Liver (tissue), 3 donors: ENCODE results near the gene OSBPL10.

Experiments used
- CTCF ChIP-seq: fragments of 150-350 bp; IDR thresholded peaks from 2 replicates; pipeline ENCODE4 v1.5.1; 2017; ENCODE audit warnings: improper control_type of control experiment, low read depth, low read length; ENCODE audit not compliant: missing input control
- FOXA2 ChIP-seq: IDR thresholded peaks from 2 replicates; pipeline ENCODE4 v1.6.1; 2016; ENCODE audit warnings: antibody characterized with exemption
- MAX ChIP-seq: IDR thresholded peaks from 2 replicates; pipeline ENCODE4 v1.6.1; 2016; ENCODE audit warnings: antibody characterized with exemption
- RAD21 ChIP-seq, 2 donors: IDR thresholded peaks; 2 replicates each; pipeline ENCODE4 v1.6.1; 2016; ENCODE audit warnings: antibody characterized with exemption in 2 of 2, mild to moderate bottlenecking in 2 of 2
- REST ChIP-seq: IDR thresholded peaks from 2 replicates; pipeline ENCODE4 v1.6.1; 2016; ENCODE audit warnings: antibody characterized with exemption, mild to moderate bottlenecking
- donor health status: healthy.
- donor health status: healthy.

GRCh38 chr3:32022947-32023346, 41.9 kb upstream of the OSBPL10 start:
- TF ChIP-seq CTCF (no peak), MAX (no peak), REST (no peak), RAD21 (IDR thresholded peaks at IDR 0.05) (no peak), FOXA2 (no peak)
